ENCODE measurements around the gene PGAM5. TPM values are rescaled to one million over a fixed set of nuclear protein-coding genes. Genes with fewer than 3 reads are reported as not detected.

The PGAM5 gene
- total and polyA plus RNA-seq, 2 of the 4 experiments (the other 2 are of a cell fraction): 25.2 to 37.8 TPM

DNA sequence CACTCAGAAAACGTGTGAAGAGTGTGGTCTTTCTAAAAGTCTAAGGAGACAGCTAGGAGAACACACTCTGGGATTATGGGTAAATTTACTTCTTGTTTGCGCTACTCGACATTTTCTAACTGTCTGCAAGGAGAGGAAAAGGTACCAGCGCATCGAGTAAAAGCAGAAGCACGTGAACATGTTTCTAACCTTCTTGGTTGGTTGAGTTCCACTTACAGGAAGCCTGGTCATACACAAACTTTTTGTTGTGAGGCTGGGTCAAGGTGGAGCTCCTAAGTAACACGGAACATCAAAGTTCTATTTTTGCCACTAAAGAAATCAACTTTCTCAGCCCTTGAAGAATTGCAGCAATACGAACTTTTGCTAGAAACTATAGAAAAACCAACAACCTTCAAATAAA lies 31.0 kb downstream of the PGAM5 start:
- in situ Hi-C loops (cut with MboI; ENCODE audit: low sequenced_read_pairs) (no loop called here), dilution Hi-C loops (cut with HindIII; ENCODE audit: low sequenced_read_pairs, unreplicated experiment) (no loop called here), intact Hi-C loops (cut with micrococcal nuclease) (no loop called here)
- Histone ChIP-seq H3K4ac (ENCODE audit: low read depth, low read length) (no peak overlapping the region), H3K4me3 (ENCODE audit: insufficient read depth, low read depth, low read length) (no peak overlapping the region), H4K91ac (ENCODE audit: insufficient read depth, low read depth, low read length) (no peak overlapping the region), H3K4me1 (ENCODE audit: control insufficient read depth, insufficient read depth, low read length) (no peaks in the 10 kb centered on the region; the same call in 1 of the 2 replicates), H2AFZ (replicated peaks; ENCODE audit: low read length, poor library complexity) (no peak overlapping the region), H3K4me2 (ENCODE audit: low read depth, low read length) (no peak overlapping the region), H3K23ac (ENCODE audit: low read depth, low read length) (no peak overlapping the region), H3K18ac (ENCODE audit: low read depth, low read length) (no peak overlapping the region), H2BK5ac (ENCODE audit: low read depth, low read length, poor library complexity, severe bottlenecking) (no peak overlapping the region), H3K9me3 (ENCODE audit: control insufficient read depth, insufficient read depth, low read length) (no peaks in the 10 kb centered on the region), H4K5ac (ENCODE audit: low read depth, low read length) (no peak overlapping the region), H2BK20ac (ENCODE audit: low read depth, low read length) (no peak overlapping the region), H2BK120ac (ENCODE audit: low read depth, low read length) (no peak overlapping the region), H3K9ac (ENCODE audit: low read depth, low read length) (no peak overlapping the region), H3K56ac (ENCODE audit: extremely low read depth, insufficient read depth, low read length) (no peak overlapping the region), H3K36me3 (ENCODE audit: control insufficient read depth, insufficient read depth, low read length) (peaks cover 67% of the 10 kb centered on the region), H3K79me1 (ENCODE audit: low read depth in 1 of 2, low read length in 2 of 2) (peaks cover 40 to 63% of the 10 kb centered on the region in 2 experiments), H4K8ac (ENCODE audit: low read depth in 2 of 2, low read length in 2 of 2) (no peak overlapping the region), H2BK15ac (ENCODE audit: low read depth, low read length) (no peak overlapping the region), H4K20me1 (ENCODE audit: insufficient read depth, low read length) (peaks cover 61% of the 10 kb centered on the region), H3K27me3 (ENCODE audit: control insufficient read depth, insufficient read depth, low read length) (no peaks in the 10 kb centered on the region), H2AK5ac (ENCODE audit: low read depth, low read length) (no peak overlapping the region), H3K14ac (replicated peaks; ENCODE audit: low read depth, low read length) (no peak overlapping the region), H2AK9ac (replicated peaks; ENCODE audit: low read depth, low read length, poor library complexity) (no peak overlapping the region), H3K27ac (ENCODE audit: insufficient read depth, low read length) (no peak overlapping the region), H3K9me1 (ENCODE audit: insufficient read depth, low read length) (peaks cover 5% of the 10 kb centered on the region)
- 92% methylated on average over 2 of the region's 8 CpGs; no CpG with 5 or more reads in 1 of the 2 experiments for WGBS, 2 experiments (ENCODE audit: extremely low coverage in 2 of 2, insufficient read length in 1 of 2)
- no TSS peak for BruUV-seq (replicated peaks)
- no peak for ATAC-seq (ENCODE audit: low read depth)
- ChIA-PET CTCF (no interaction called here), POLR2A (ENCODE audit: unreplicated experiment) (no interaction called here)
- no peak for TF ChIP-seq CHD1 (IDR thresholded peaks at IDR 0.05; ENCODE audit: low read depth, low read length)
- TF ChIP-seq CEBPB (IDR thresholded peaks at IDR 0.05; ENCODE audit: low read depth, low read length): no peak
- no peak for TF ChIP-seq SMC3 (IDR thresholded peaks at IDR 0.05; ENCODE audit: low read depth, low read length)
- TF ChIP-seq MAZ (IDR thresholded peaks at IDR 0.05; ENCODE audit: borderline replicate concordance, low read depth, low read length): no peak
- TF ChIP-seq USF2 (IDR thresholded peaks at IDR 0.05; ENCODE audit: low read depth, low read length): no peak
- TF ChIP-seq RFX5 (IDR thresholded peaks at IDR 0.05; ENCODE audit: low read depth, low read length): no peak
- TF ChIP-seq NFE2L2 (IDR thresholded peaks at IDR 0.05; ENCODE audit: low read depth, low read length): no peak
- no peak for TF ChIP-seq BHLHE40 (IDR thresholded peaks at IDR 0.05; ENCODE audit: low read depth, low read length)
- TF ChIP-seq, protein P1, sequence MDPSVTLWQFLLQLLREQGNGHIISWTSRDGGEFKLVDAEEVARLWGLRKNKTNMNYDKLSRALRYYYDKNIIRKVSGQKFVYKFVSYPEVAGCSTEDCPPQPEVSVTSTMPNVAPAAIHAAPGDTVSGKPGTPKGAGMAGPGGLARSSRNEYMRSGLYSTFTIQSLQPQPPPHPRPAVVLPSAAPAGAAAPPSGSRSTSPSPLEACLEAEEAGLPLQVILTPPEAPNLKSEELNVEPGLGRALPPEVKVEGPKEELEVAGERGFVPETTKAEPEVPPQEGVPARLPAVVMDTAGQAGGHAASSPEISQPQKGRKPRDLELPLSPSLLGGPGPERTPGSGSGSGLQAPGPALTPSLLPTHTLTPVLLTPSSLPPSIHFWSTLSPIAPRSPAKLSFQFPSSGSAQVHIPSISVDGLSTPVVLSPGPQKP (IDR thresholded peaks at IDR 0.05; ENCODE audit: borderline replicate concordance, low read depth, low read length): no peak
- no peak for TF ChIP-seq POLR2A (IDR thresholded peaks at IDR 0.05; ENCODE audit: low read depth, low read length)
- TF ChIP-seq RCOR1 (IDR thresholded peaks at IDR 0.05; ENCODE audit: insufficient replicate concordance, low read length): no peak
- TF ChIP-seq MXI1 (IDR thresholded peaks at IDR 0.05; ENCODE audit: borderline replicate concordance, low read depth, low read length): no peak
- no peak for TF ChIP-seq RAD21 (IDR thresholded peaks at IDR 0.05; ENCODE audit: low read length)
- no peak for DNase-seq
